HepG2 (cell line): ENCODE results near the gene NEDD8. TPM values are rescaled to one million over a fixed set of nuclear protein-coding genes. Genes with fewer than 3 reads are reported as not detected.

Source experiments
- ATRX ChIP-seq: sonication (generic); formaldehyde crosslinking; IDR thresholded peaks from 2 replicates; pipeline ENCODE4 v1.4.0; 2020; ENCODE audit warnings: missing genetic modification reagents, borderline replicate concordance
- BRCA1 ChIP-seq: sonication (generic); formaldehyde crosslinking; IDR thresholded peaks from 2 replicates; pipeline ENCODE4 v1.4.0; 2020; ENCODE audit warnings: missing genetic modification reagents
- CENPBD1 ChIP-seq: sonication (generic); formaldehyde crosslinking; IDR thresholded peaks from 2 replicates; pipeline ENCODE4 v1.8.0; 2022; ENCODE audit warnings: missing genetic modification reagents, low read depth, mild to moderate bottlenecking, borderline replicate concordance
- DDIT3 ChIP-seq: sonication (generic); formaldehyde crosslinking; IDR thresholded peaks from 2 replicates; pipeline ENCODE4 v1.4.0; 2020; ENCODE audit warnings: mild to moderate bottlenecking, missing genetic modification reagents
- E2F5 ChIP-seq: sonication (generic); formaldehyde crosslinking; conservative IDR thresholded peaks from 2 replicates; pipeline ENCODE4 v1.4.0; 2020; ENCODE audit warnings: missing genetic modification reagents
- MED8 ChIP-seq: sonication (generic); formaldehyde crosslinking; IDR thresholded peaks from 2 replicates; pipeline ENCODE4 v1.8.1; 2023; ENCODE audit warnings: mild to moderate bottlenecking, missing genetic modification reagents; ENCODE audit not compliant: insufficient replicate concordance
- MIER2 ChIP-seq: IDR thresholded peaks from 2 replicates; pipeline ENCODE4 v1.6.1; 2016; ENCODE audit warnings: missing biosample characterization, missing genetic modification reagents
- MIER3 ChIP-seq: IDR thresholded peaks from 2 replicates; pipeline ENCODE4 v1.6.1; 2016; ENCODE audit warnings: missing compliant biosample characterization, borderline replicate concordance
- PHF5A ChIP-seq: IDR thresholded peaks from one replicate; pipeline ENCODE4 v1.6.1; 2018; ENCODE audit warnings: low read depth, missing genetic modification reagents; ENCODE audit not compliant: unreplicated experiment
- RNF219 ChIP-seq: sonication (generic); formaldehyde crosslinking; IDR thresholded peaks from 2 replicates; pipeline ENCODE4 v1.5.0; 2020; ENCODE audit warnings: mild to moderate bottlenecking, missing genetic modification reagents
- SIX4 ChIP-seq: sonication (generic); formaldehyde crosslinking; IDR thresholded peaks from 2 replicates; pipeline ENCODE4 v1.4.0; 2020; ENCODE audit warnings: missing genetic modification reagents
- TBP ChIP-seq: sonication (generic); formaldehyde crosslinking; IDR thresholded peaks from 2 replicates; pipeline ENCODE4 v1.5.0; 2020; ENCODE audit warnings: missing genetic modification reagents
- TBX3 ChIP-seq: fragments of 450-650 bp; IDR thresholded peaks from 2 replicates; pipeline ENCODE4 v1.6.1; 2017; ENCODE audit warnings: antibody characterized with exemption, mild to moderate bottlenecking, inconsistent platforms, borderline replicate concordance
- TEAD2 ChIP-seq: sonication (generic); formaldehyde crosslinking; IDR thresholded peaks from 2 replicates; pipeline ENCODE4 v1.9.0; 2021; ENCODE audit warnings: missing genetic modification reagents
- TMF1 ChIP-seq: sonication (generic); formaldehyde crosslinking; IDR thresholded peaks from 2 replicates; pipeline ENCODE4 v1.8.1; 2022; ENCODE audit warnings: low read depth, missing genetic modification reagents
- ZFP91 ChIP-seq: sonication (generic); formaldehyde crosslinking; IDR thresholded peaks from 2 replicates; pipeline ENCODE4 v1.9.0; 2022; ENCODE audit warnings: missing genetic modification reagents, mild to moderate bottlenecking, borderline replicate concordance
- ZNF121 ChIP-seq: sonication (generic); formaldehyde crosslinking; IDR thresholded peaks from 2 replicates; pipeline ENCODE4 v1.5.0; 2020; ENCODE audit warnings: mild to moderate bottlenecking, missing genetic modification reagents
- ZNF224 ChIP-seq: sonication (generic); formaldehyde crosslinking; IDR thresholded peaks from 2 replicates; pipeline ENCODE4 v1.5.0; 2020; ENCODE audit warnings: mild to moderate bottlenecking, missing genetic modification reagents
- ZNF235 ChIP-seq: sonication (generic); formaldehyde crosslinking; IDR thresholded peaks from 2 replicates; pipeline ENCODE4 v1.8.1; 2023; ENCODE audit warnings: mild to moderate bottlenecking, missing genetic modification reagents, borderline replicate concordance
- ZNF253 ChIP-seq: sonication (generic); formaldehyde crosslinking; IDR thresholded peaks from 2 replicates; pipeline ENCODE4 v1.8.0; 2022; ENCODE audit warnings: mild to moderate bottlenecking, missing genetic modification reagents, borderline replicate concordance
- ZNF296 ChIP-seq: sonication (generic); formaldehyde crosslinking; conservative IDR thresholded peaks from 2 replicates; pipeline ENCODE4 v1.5.0; 2020; ENCODE audit warnings: mild to moderate bottlenecking, missing genetic modification reagents
- ZNF7 ChIP-seq: IDR thresholded peaks from 2 replicates; pipeline ENCODE4 v1.6.1; 2016; ENCODE audit warnings: missing biosample characterization, missing genetic modification reagents
- ZSCAN5A ChIP-seq: sonication (generic); formaldehyde crosslinking; IDR thresholded peaks from 2 replicates; pipeline ENCODE4 v1.8.0; 2022; ENCODE audit warnings: mild to moderate bottlenecking, missing genetic modification reagents, borderline replicate concordance
- polyA plus RNA-seq, 8 experiments: library from polyadenylated mRNA; depleted of rRNA in 3 of 8; stranded (reverse) in 7 of 8; unstranded in 1 of 8; fragments of >200 nt; fragmentation: Illumina TruSeq in 4 of 8; extraction: Trizol in 4 of 8; gene quantifications; 2 replicates each; pipeline versions ENCODE4 v1.2.1 to v1.2.3, GENCODE V29; 2011 to 2016; ENCODE audit warnings: low read depth in 4 of 8, missing spikeins in 1 of 8, mixed read lengths in 1 of 8; ENCODE audit not compliant: insufficient read depth in 1 of 8
- total RNA-seq, 5 experiments: library from RNA; depleted of rRNA; stranded (reverse); fragments of >200 nt; fragmentation: Illumina TruSeq; extraction: Trizol; gene quantifications; 2 replicates each; pipeline ENCODE4 v1.2.3, GENCODE V29; 2016; ENCODE audit warnings: low read depth in 1 of 5

Gene NEDD8
- total and polyA plus RNA-seq, 2 of the 13 experiments (the other 11 are each of a cell fraction or from before 2014, with no cell fraction given): 535 to 713 TPM

GRCh38 chr14:24241829-24242443 lies 9.8 kb upstream of the NEDD8 start (continued):
- TF ChIP-seq MIER3 (CRISPR knock-in tag) (peak; percentile 26; the same call in 1 of the 2 replicates), E2F5 (CRISPR knock-in tag) (no peak), TMF1 (CRISPR knock-in tag) (no peak; the same call in 1 of the 2 replicates), DDIT3 (peak; percentile 87; the same call in 1 of the 2 replicates), ZNF121 (CRISPR knock-in tag) (no peak), MIER2 (no peak), CENPBD1 (CRISPR knock-in tag) (no peak), SIX4 (CRISPR knock-in tag) (peak; percentile 17; the same call in 1 of the 2 replicates), TBX3 (no peak), BRCA1 (CRISPR knock-in tag) (no peak; the same call in 1 of the 2 replicates), MED8 (peak; percentile 83), ZNF235 (CRISPR knock-in tag) (no peak), TEAD2 (CRISPR knock-in tag) (no peak), ATRX (CRISPR knock-in tag) (no peak), TBP (CRISPR knock-in tag) (no peak; the same call in 1 of the 2 replicates), ZFP91 (CRISPR knock-in tag) (no peak), ZNF224 (CRISPR knock-in tag) (no peak), ZNF296 (CRISPR knock-in tag) (peak; percentile 78), ZNF7 (CRISPR knock-in tag) (no peak), ZSCAN5A (no peak; the same call in 1 of the 2 replicates), ZNF253 (CRISPR knock-in tag) (no peak), RNF219 (CRISPR knock-in tag) (no peak), PHF5A (peak; percentile 91)
